Inflammatory macrophage treated with lipopolysaccharide for 1 hour (primary cell): ENCODE data around the gene TLL2.
A peak's percentile ranks its signal among the peaks of the same experiment; 100 is the strongest.
"Not testable (repeated sequence)": the region's sequence is repeated elsewhere in the genome, so short reads cannot be mapped to it uniquely, and the experiment has no call there.

Experiments
- DNase-seq, 2 donors: peaks; one replicate each; pipeline ENCODE4 v3.0.0-alpha.2; 2020 to 2022

TLL2 gene

DNA sequence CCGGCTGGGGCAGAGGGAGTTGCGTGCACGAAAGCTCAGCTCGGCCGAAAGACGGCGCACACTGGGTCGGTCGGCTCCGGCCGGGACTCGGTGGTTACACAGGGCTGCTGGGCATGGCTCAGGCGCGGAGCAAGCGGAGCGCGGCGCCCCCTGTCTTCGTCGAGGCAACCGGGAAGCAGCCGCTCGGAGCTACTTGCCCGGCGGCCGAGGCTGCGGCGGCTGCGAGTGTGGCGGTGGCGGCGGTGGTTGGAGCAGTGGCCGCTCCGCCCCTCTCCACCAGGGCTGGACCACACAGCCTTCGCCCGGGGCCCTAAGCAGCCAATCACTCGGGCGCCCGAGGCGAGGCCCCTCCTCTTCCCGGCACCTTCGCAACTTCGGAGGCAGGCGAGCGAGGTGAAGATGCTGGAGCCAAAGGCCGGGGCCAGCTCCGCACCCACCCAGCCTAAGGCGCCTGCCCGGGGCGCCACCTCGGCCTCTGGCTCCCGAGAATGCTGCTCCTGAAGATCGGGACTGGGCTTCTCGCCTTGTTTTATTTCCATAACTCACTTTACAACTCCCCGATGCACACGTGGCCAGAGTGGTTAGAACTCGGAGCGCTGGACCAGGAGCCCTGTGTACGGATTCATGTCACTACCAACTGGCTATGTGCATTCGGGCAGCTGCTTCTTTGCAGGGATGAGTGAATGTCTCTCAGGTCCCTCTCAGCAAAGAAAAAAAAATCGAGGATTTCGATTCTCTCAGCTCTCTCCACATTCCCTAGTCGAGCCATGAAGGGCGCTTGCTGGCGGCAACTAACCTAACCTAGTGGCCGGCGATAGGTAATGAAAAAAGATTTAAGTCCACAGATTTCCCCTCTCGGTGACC lies at the start of gene TLL2:
Gene TLL2, minus strand, starts transcription at position 229 of the 864 bp plus-strand sequence. CDS start 241 bp downstream, outside the sequence.
- peak; percentile 69 to 72 for DNase-seq

DNA sequence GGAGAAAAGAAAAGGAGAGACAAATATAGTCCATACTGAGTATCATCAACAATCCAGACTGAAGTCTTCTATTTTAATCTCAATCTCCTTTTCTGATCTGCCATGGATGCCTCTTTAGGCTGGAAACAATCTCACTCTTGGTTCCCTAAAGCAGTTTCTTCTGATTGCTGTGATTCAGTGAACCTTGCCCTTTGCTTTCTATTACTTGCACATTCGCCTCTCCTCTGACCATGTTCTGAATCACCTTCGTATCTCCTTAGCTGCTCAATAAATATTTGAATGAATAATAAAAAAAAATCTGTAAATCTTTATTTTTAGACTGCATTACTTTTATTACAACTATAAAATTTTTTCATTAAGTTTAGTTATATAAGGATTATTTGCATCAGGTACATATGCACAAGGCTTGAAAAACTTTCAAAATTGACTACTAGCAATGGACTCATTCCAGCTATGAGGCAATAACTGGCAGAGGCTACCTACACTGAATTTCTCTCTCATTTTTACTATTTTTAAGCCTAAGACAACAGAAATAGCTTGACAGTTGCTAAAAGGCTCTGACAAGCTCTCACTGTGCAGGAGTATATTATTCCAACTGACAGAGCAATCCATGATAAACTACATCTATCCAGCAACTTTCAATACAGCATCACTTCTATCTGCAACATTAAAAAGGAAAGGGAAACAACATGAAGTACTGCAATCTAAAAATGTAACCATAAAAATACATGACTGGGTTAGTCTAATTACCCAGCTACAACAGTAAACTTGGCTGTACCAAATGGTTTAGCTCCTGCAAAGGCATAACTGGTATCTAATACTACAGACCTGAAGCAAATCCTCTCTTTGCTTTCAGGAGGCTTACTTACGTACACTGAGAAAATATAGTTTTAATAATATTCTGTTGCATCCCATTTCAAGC lies 47.5 kb upstream of the TLL2 start:
- DNase-seq = no peak

DNA sequence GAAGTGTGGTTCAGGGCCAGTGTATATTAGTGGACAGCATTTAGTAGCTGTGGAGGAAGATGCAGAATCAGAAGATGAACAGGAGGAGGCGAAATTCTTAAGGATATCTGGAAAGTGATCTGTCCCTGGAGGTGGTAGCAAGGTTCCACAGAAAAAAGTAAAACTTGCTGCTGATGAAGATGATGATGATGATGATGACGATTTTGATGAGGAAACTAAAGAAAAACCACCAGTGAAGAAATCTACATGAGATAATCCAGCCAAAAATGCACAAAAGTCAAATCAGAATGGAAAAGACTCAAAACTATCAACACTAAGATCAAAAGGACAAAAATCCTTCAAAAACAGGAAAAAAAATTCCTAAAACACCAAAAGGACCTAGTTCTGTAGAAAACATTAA lies 46.8 kb upstream of the TLL2 start:
- DNase-seq = no peak

DNA sequence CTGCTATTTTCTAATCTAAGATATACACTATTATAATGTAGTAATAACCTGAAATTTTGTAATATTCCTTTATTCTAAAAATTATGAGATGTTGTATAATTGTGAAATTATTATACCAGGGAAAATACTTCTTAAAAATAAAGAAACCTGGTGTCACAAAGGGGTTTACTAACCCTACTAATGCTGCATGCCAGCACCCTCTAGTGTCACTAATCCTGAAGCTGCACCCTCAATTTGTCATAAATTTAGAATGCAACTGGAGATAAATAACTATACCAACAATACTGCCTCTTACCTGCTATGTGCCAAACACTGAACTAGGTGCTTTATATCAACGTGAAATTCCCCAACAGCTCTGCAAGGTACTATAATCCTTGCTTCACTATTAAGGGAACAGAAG lies 42.3 kb upstream of the TLL2 start:
- DNase-seq = peak in 1 of 2 donors; percentile 9

DNA sequence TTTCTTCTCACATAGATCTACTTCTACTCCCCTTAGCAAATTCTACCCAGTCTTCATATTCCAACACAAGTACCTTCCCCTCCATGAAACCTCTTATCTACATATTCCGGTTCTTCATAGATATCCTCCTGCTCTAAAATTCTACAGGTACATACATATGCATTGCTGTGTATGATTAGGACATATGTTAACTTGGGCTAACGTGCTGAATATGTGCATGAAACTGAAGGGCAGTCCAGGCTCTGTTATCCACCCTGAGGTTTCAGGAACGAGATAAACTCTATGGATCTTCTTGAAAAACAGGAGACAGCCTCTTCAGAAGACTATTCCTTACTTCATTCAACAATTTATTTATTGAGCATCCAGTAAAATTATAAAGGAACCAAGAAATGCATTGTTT lies 41.6 kb upstream of the TLL2 start:
- DNase-seq = no peak

DNA sequence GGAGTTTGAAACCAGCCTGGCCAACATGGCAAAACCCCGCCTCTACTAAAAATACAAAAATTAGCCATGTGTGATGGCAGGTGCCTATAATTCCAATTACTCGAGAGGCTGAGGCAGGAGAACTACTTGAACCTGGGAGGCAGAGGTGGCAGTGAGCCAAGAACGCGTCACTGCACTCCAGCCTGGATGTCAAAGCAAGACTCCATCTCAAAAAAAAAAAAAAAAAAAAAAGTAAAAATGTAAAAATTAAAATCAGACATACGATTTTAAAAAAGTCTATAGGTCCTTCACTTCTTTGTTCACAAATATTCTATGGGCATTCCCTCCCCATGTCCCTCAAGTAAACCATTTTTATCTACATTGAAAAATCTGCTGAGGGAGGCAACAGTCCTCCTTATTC lies 34.9 kb upstream of the TLL2 start:
- DNase-seq = no peak

DNA sequence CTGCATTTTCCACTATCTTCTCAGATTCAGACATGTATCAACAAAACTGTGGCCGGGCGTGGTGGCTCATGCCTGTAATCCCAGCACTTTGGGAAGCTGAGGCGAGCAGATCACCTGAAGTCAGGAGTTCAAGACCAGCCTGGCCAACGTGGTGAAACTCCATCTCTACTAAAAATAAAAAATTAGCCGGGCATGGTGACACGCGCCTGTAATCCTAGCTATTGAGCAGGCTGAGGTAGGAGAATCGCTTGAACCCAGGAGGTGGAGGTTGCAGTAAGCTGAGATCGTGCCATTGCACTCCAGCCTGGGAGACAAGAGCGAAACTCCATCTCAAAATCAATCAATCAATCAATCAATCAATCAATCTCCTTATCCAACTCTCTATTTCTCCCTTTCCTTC lies 31.8 kb upstream of the TLL2 start:
- not testable (repeated sequence) for DNase-seq

DNA sequence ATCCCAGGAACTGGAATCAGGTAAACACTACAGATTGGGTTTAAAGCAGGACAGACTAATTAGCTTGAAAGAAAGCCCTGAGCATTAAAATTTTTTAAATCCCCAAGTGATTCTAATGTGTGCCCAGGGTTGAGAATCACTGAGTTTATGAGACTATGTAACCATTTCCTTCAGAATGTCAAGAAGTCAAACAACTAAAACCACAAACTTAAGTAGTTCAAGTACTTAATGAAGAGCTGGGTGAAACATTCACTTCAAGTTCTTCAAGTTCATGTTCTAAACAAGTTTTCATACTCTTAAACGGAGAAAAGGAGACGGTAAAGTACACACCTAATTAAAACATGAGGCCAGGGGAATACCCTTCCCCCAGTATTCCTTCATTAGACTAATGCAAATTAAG lies 28.2 kb upstream of the TLL2 start:
- no peak for DNase-seq

DNA sequence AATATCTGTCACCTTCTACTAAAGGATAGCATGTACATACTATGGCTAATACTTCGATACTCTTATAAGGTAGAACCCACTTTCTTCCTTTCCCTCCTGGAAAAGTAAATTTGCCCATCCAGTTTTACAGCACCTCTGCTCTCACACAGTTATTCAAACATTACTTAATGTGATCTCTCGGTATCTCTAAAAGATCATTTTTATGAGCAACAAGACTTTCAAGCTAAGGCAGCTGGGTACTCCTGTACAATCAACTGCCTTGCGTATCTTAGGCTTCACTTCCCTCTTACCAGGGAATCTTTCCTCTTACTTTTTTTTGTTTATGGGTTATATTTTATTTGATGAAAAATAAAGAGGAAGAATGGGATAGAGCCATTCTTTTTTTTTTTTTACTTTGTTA lies 26.5 kb upstream of the TLL2 start:
- DNase-seq = no peak

DNA sequence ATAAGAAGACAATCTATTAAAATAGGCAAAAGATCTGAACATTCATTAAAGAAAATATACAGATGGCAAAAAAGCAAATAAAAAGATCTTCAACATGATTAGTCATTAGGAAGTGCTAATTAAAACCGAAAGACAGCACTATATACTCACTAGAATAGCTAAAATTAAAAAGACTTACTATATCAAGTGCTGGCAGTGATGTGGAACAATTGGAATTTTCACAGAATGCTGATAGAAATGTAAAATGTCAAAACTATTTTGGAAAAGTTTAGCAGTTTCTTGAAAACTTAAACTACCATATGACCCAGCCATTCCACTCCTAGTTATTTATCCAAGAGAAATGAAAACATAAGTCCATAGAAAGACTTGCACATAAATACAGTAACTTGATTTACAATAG lies 25.0 kb upstream of the TLL2 start:
- no peak for DNase-seq

DNA sequence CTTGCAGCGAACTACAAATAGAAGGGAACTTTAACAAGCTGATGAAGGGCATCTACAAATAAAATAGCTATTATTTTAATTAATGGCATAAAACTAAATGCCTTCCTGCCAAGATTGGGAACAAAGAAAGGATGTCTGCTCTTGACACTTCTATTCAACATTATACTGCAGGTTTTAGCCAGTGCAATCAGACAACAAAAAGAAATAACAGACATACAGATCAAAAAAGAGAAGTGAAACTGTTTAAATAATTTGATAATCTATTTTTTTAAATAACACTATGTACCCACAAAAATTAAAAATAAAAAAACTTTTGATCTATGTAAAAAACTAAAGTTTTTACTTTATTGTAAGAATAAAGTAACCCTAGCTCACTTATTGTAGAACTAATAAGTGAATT lies 22.4 kb upstream of the TLL2 start:
- no peak for DNase-seq

DNA sequence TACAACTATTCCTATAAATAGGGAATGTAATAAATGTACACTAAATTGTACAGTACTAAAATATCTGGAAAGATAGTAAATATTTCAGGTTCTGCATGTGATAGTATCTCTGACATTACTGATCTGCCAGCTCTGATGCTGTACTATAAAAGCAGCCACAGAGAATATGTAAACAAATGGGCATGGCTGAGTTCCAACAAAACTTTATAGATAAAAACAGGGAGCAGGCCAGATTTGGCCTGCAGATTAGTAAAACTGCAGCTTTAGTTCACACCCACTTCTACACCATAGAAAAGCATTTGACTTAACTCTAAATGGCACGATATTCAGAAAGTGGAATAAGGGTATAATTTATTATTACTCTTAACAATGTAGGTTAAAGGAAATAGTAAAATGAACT lies 18.8 kb upstream of the TLL2 start:
- DNase-seq = no peak

DNA sequence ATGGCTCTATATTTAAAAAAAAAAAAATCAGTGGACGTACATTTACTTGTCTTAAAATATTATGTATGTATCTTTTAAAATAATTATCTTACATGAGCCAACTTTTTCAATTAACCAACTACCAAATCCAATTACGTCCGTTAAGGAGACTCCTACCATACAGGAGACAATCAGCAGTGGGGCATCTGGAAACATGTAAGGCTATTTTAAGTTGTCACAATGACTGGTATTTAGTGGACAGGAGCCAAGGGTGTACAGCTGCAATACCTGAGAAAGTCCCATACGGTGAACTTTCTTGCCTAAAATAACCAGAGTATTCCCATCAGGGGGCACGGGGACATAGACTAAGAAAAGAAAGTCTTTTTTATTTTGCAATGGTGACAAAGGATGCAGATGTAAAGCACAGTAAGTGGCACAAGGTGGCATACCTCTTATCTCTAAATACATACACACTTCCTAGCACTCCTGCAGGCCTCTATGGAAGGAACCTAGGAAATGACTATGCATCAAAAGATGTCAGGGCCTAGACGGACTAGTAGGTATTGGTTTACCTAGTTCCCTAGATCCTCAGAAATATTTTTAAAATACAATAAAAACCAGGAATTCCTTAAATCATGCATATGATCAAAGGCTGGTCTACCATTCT lies 16.0 kb upstream of the TLL2 start:
- no peak for DNase-seq

DNA sequence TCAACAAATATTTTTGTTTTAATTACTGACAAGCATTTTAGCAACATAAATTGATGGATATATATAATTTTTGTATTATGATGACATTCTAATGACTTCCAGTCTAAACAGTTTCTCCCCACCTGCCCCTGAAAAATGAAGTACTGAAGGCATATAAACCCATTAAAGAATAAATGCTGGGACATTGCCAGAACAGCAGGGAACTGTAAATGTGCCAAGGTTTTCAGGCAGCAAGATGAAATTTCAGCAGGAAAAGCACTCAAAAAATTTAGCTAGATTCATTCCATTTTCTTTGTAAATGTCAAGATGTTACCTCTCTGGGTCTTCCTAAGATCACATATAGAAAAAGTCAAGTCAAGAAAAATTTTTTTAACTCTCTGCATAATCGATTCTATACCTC lies 11.0 kb upstream of the TLL2 start:
- DNase-seq = no peak

DNA sequence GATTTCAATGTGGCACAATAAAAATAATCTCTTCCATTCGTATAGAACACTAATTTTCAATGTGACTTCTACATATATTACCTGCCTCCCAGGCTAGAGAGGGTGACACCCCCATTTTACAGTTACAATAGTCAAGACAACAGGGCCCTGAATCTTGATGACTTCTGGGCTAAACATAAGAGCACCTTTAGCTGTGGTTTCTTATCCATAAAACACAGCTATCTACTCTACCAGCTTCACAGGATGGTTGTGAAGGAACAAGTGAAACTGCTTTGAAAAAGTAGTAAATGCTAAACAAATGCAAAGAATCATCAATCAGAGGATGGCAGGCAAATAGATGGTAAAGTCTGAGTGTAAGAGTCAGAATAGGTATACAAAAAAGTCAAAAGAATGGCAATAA lies 3.6 kb upstream of the TLL2 start:
- DNase-seq = no peak

DNA sequence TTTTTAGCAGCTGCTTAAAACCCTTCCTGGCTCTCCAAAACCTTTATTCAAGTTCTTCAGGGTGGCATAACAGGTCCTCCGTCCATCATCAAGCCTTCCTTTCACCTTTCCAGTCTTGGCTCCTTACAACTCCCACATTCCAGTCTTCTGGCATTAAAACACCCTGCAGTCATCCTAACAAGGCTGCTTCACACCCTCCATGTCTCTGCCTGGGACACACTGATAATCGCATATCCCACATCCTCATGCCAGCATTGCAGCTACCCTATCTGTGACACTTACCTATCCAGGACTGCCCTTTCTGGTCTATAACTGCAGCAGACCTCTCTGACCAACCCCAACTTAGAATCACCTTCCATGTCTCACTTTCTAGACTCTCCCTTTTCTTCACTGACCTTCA lies 2.6 kb upstream of the TLL2 start:
- DNase-seq = no peak

DNA sequence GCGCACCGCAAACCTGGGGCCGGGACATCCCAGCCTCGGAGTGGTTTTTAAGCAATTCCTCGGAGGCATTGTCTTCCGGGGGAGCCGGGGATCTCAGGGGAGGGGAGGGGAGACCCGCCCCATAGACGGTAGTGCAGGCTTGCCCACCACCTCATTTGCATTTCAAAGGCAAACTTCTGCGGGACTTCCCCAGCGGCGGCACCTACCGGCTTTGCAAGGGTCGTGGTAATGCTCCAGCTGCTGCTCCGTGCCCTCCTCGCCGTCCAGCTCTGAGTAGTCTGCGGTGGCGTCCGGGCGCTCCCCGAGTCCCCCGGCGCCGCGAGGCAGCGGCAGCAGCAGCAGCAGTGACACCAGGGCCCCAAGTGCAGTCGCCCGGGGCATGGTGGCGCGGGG lies 425 bp downstream of the TLL2 start:
- no peak for DNase-seq

DNA sequence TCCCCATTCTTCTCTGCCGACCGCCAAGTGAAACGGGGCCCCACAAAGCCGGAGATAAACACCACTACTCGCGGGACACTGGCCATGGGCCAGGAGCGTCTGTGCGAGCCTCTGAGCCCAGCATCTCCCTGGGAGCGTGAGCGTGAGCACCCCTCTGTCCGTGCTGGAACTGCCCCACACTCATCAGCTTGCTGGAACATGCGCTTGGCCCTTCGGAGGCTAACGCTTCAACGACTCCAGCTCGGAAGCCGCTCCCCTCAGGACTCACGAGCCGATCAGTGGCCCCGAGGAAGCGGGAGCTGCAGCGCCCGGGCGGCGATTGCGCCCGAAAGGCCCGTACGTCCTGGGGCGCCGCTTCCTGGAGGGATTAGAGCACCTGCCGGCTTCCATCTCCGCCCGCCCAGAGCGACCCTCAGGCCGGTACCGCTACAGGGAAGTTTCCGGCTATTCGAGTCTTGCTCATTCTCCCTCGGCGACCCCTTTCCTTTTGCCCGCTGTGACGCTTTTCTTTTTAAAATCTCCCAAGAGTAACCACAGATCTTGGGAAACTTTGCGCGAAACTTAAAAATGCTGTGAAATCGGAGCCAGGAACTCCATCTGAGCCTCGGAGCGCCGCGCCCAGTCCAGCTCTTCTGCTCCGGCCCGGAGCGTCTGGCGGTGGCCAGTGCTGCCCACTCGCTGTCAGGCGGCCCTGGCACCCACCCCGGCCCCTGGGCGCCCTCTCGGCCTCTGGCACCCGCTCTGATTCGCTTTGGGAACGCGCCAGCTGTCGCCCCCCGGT lies 1.0 kb downstream of the TLL2 start:
- DNase-seq = peak in 1 of 2 donors; percentile 31

DNA sequence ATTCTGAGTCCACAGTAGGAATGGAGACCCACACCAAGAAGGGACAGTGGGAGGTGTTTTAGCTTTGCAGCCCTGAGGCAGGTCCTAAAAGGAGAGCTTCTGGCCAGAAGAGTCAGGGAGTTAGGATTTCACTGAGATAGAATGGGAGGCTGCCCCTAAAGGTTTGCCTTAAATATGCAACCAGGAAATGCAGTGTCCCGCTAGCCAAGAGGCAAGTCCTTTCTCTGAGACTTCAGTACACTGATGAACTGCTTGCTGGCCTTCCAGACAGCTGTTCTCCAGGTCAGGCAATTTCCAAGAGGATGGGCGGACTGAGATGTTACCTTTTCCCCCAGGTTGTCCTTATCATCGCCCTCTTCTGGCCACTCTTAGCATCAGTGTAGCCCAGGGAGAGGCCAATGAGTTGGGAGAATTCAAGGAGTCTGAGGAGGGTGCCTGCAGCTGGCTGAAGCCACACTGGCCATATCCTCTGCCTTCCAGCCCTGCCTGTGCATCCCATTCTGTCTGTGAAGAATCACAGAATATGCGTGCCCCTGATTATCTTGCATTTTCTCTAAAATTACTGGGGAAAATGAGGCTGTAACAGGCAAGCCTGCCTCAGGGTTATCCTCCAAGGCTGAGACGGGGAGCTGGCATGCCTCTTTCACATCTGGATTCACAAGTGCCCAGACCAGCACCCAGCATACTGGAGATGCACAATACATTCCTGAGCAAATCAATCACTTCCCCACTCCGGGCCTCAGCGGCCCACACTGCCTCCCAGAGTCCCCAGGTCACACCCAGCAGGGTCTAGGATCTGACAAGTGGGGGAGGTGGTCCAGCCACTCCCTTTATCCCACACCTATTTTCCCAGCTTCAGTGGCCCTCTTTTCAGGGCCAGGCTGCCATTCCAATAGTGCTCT lies 2.4 kb downstream of the TLL2 start:
- peak in 1 of 2 donors; percentile 37 for DNase-seq

DNA sequence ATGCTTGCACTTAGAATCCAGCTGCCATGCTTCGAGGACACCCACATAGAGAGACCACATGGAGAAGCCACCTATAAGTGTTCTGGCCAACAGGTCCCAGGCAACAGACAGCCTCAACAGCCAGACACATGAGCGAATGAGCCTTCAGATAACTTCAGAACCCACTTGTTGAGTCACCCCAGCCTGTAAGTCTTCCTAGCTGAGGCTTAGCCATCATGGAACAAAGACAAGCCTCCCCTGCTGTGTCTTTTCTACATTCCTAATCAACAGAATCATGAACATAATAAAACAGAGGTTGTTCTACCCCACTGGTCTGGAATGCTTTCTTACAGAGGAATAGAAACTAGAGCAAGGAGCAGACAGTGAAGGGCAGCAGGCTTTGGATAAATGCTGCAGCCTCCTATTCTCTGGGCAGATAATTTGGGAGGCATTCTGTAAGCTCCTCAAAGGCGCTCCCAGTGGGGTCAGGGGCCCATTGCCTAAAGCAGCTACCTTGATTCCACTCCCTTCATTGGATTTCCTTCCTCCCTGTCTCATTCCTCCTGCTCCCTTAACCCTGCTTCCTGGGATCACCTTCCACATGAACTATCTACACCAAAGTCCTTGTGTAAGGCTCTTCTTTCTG lies 4.6 kb downstream of the TLL2 start:
- no peak for DNase-seq

DNA sequence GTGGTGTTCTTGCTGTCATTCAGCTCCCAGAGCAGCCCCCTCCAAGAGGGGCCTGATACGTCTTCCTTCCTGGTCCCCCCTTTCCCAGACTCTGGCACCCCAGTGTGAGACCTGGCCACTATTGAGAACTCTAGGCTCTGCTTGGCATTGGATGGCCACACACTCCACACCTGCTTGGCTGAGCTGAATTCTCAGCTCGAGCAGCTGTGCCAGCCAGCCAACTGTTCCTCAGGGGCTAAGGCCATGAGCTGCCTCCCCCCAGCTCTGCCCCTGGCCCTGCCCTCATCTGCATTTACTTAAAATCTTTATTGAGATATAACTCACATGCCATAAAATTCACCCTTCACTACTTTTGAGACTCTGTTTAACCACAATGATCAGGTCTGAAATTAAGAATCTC lies 6.7 kb downstream of the TLL2 start:
- no peak for DNase-seq
